ENCODE measurements around the gene APOBEC3G. TPM values are rescaled to one million over a fixed set of nuclear protein-coding genes. Genes with fewer than 3 reads are reported as not detected.
A peak's percentile ranks its signal among the peaks of the same experiment; 100 is the strongest.

APOBEC3G gene
- total RNA-seq, 1 donor from 2014 or later = 9.7 TPM

GRCh38 chr22:39110631-39111561, 33.8 kb downstream of the APOBEC3G start:
- Histone ChIP-seq H3K36me3 (ENCODE audit: control insufficient read depth, insufficient read depth, low read length) (no peaks in the 10 kb centered on the region), H3K4me3 (ENCODE audit: low read depth, low read length) (no peak overlapping the region), H3K27me3 (ENCODE audit: control insufficient read depth, insufficient read depth, low read length) (peaks cover 16% of the 10 kb centered on the region)
- TF ChIP-seq CTCF (IDR thresholded peaks at IDR 0.05; ENCODE audit: insufficient read depth, low read length, poor library complexity, severe bottlenecking) = no peak
- DNase-seq (ENCODE audit: low read depth) = no peak

GRCh38 chr22:39114112-39114511, 37.0 kb downstream of the APOBEC3G start:
- Histone ChIP-seq H3K4me3 (ENCODE audit: low read depth, low read length) (no peak overlapping the region), H3K36me3 (ENCODE audit: control insufficient read depth, insufficient read depth, low read length) (no peaks in the 10 kb centered on the region), H3K27me3 (ENCODE audit: control insufficient read depth, insufficient read depth, low read length) (peaks cover 20% of the 10 kb centered on the region)
- DNase-seq (ENCODE audit: low read depth) = no peak
- no peak for TF ChIP-seq CTCF (IDR thresholded peaks at IDR 0.05; ENCODE audit: insufficient read depth, low read length, poor library complexity, severe bottlenecking)

GRCh38 chr22:39115570-39115969, 38.5 kb downstream of the APOBEC3G start:
- H3K27me3 ChIP-seq (ENCODE audit: control insufficient read depth, insufficient read depth, low read length) = peaks cover 19% of the 10 kb centered on the region
- H3K4me3 ChIP-seq (ENCODE audit: low read depth, low read length) = no peak overlapping the region
- no peak for DNase-seq (ENCODE audit: low read depth)
- no peaks in the 10 kb centered on the region for H3K36me3 ChIP-seq (ENCODE audit: control insufficient read depth, insufficient read depth, low read length)
- TF ChIP-seq CTCF (IDR thresholded peaks at IDR 0.05; ENCODE audit: insufficient read depth, low read length, poor library complexity, severe bottlenecking) = no peak

- no peak for TF ChIP-seq CTCF (IDR thresholded peaks at IDR 0.05; ENCODE audit: insufficient read depth, low read length, poor library complexity, severe bottlenecking)
- Histone ChIP-seq H3K27me3 (ENCODE audit: control insufficient read depth, insufficient read depth, low read length) (peaks cover 18% of the 10 kb centered on the region), H3K4me3 (ENCODE audit: low read depth, low read length) (no peak overlapping the region), H3K36me3 (ENCODE audit: control insufficient read depth, insufficient read depth, low read length) (no peaks in the 10 kb centered on the region)
- no peak for DNase-seq (ENCODE audit: low read depth)
Measured at GRCh38 chr22:39115977-39116621, 39.0 kb downstream of the APOBEC3G start.

GRCh38 chr22:39117585-39118191, 40.6 kb downstream of the APOBEC3G start:
- H3K4me3 ChIP-seq (ENCODE audit: low read depth, low read length) = no peak overlapping the region
- TF ChIP-seq CTCF (IDR thresholded peaks at IDR 0.05; ENCODE audit: insufficient read depth, low read length, poor library complexity, severe bottlenecking) = peak; percentile 47
- no peak for DNase-seq (ENCODE audit: low read depth)
- H3K36me3 ChIP-seq (ENCODE audit: control insufficient read depth, insufficient read depth, low read length) = no peaks in the 10 kb centered on the region
- H3K27me3 ChIP-seq (ENCODE audit: control insufficient read depth, insufficient read depth, low read length) = peaks cover 18% of the 10 kb centered on the region
